H1 (cell line): Measurements from ENCODE around the gene CDH12. TPM values are rescaled to one million over a fixed set of nuclear protein-coding genes. Genes with fewer than 3 reads are reported as not detected.

Experiments
- CTCF ChIA-PET: fragments of 300-600 bp; sonication (Branson Sonifier 250); formaldehyde crosslinking; loops from one replicate; lab custom pipeline; 2021; ENCODE audit not compliant: partially characterized antibody; lab: Charles Lee
- POLR2A ChIA-PET: fragments of 300-600 bp; sonication (Branson Sonifier 250); formaldehyde crosslinking; loops from one replicate; lab custom pipeline; 2021; ENCODE audit warnings: inconsistent platforms; ENCODE audit not compliant: partially characterized antibody; lab: Charles Lee
- DNase-seq, 2 experiments: peaks; one replicate each; pipeline versions ENCODE4 v3.0.0 to v3.0.0-alpha.2; 2010 to 2022; ENCODE audit warnings: low spot score in 2 of 2, low read depth in 1 of 2, mixed read lengths in 1 of 2
- FAIRE-seq: peaks from 2 replicates; lab custom pipeline; 2011; peaks lifted over from hg19 to GRCh38; lab: Jason Lieb, UNC
- H2AFZ ChIP-seq: 2 replicates; pipeline ENCODE4 v1.8.1; 2012; ENCODE audit warnings: low read length, inconsistent platforms
- H2AK5ac ChIP-seq: 2 replicates; pipeline ENCODE4 v1.6.1; 2013; ENCODE audit warnings: low read depth, low read length
- H2BK120ac ChIP-seq: replicated peaks from 2 replicates; pipeline ENCODE3; 2013; ENCODE audit warnings: low read depth, low read length, inconsistent platforms
- H2BK12ac ChIP-seq: 2 replicates; pipeline ENCODE4 v1.6.1; 2013; ENCODE audit warnings: low read depth, low read length
- H2BK15ac ChIP-seq: 2 replicates; pipeline ENCODE4 v1.6.1; 2013; ENCODE audit warnings: low read length
- H2BK20ac ChIP-seq: 2 replicates; pipeline ENCODE4 v1.6.1; 2013; ENCODE audit warnings: low read length
- H2BK5ac ChIP-seq: 2 replicates; pipeline ENCODE4 v1.6.1; 2013; ENCODE audit warnings: low read depth, low read length
- H3K14ac ChIP-seq: 2 replicates; pipeline ENCODE4 v1.6.1; 2013; ENCODE audit warnings: inconsistent platforms; ENCODE audit not compliant: insufficient read length
- H3K18ac ChIP-seq: 2 replicates; pipeline ENCODE4 v1.6.1; 2013; ENCODE audit warnings: low read length; ENCODE audit errors: extremely low read depth
- H3K23ac ChIP-seq: 2 replicates; pipeline ENCODE4 v1.6.1; 2013; ENCODE audit warnings: inconsistent platforms; ENCODE audit not compliant: insufficient read length
- H3K23me2 ChIP-seq: 2 replicates; pipeline ENCODE4 v1.6.1; 2013; ENCODE audit warnings: low read depth, low read length
- H3K27ac ChIP-seq: 2 replicates; pipeline ENCODE4 v1.6.1; 2011; ENCODE audit warnings: low read depth, low read length, inconsistent platforms
- H3K27me3 ChIP-seq, 4 experiments: replicated peaks in 1 of 4; 1 replicate in 1 of 4; 2 replicates in 3 of 4; pipeline versions ENCODE4 v1.6.1 to v1.8.1; 2011 to 2013; ENCODE audit warnings: low read length in 3 of 4, mild to moderate bottlenecking in 3 of 4, inconsistent platforms in 2 of 4, mixed read lengths in 2 of 4, moderate library complexity in 1 of 4; ENCODE audit not compliant: control insufficient read depth in 3 of 4, insufficient read depth in 3 of 4; ENCODE audit errors: extremely low read depth in 1 of 4
- H3K36me3 ChIP-seq, 4 experiments: 2 replicates each; pipeline versions ENCODE4 v1.6.1 to v1.8.1; 2011 to 2013; ENCODE audit warnings: mild to moderate bottlenecking in 4 of 4, low read length in 3 of 4, moderate library complexity in 2 of 4, control low read depth in 1 of 4, inconsistent platforms in 1 of 4; ENCODE audit not compliant: insufficient read depth in 4 of 4, control insufficient read depth in 2 of 4
- H3K4ac ChIP-seq: replicated peaks from 2 replicates; pipeline ENCODE3; 2013; ENCODE audit warnings: low read length, low read depth, mixed read lengths, inconsistent platforms; ENCODE audit not compliant: insufficient read length
- H3K4me1 ChIP-seq, 4 experiments: replicated peaks in 1 of 4; 1 replicate in 1 of 4; 2 replicates in 3 of 4; pipeline versions ENCODE4 v1.6.1 to v1.8.1; 2011 to 2013; ENCODE audit warnings: low read length in 3 of 4, inconsistent platforms in 2 of 4, mixed read lengths in 1 of 4; ENCODE audit not compliant: insufficient read depth in 4 of 4, control insufficient read depth in 3 of 4
- H3K4me2 ChIP-seq, 2 experiments: 2 replicates each; pipeline versions ENCODE4 v1.6.1 to v1.8.1; 2011 to 2013; ENCODE audit warnings: low read depth in 2 of 2, low read length in 2 of 2, control low read depth in 1 of 2, inconsistent platforms in 1 of 2, mild to moderate bottlenecking in 1 of 2; ENCODE audit not compliant: insufficient read depth in 1 of 2
- H3K4me3 ChIP-seq, 4 experiments: fragments of 200-600, 300-600 bp in 1 of 4; sonication (generic), shearing (Covaris generic), sonication (Bioruptor Twin) in 1 of 4; 2 replicates each; pipeline versions ENCODE4 v1.5.1 to v1.8.1; 2011 to 2016; ENCODE audit warnings: low read length in 4 of 4, low read depth in 3 of 4, control low read depth in 2 of 4, inconsistent platforms in 2 of 4, mild to moderate bottlenecking in 2 of 4, mixed read lengths in 1 of 4, moderate library complexity in 1 of 4; ENCODE audit not compliant: insufficient read depth in 2 of 4; ENCODE audit errors: extremely low read depth in 1 of 4
- H3K56ac ChIP-seq: replicated peaks from 2 replicates; pipeline ENCODE3; 2013; ENCODE audit warnings: low read depth, mild to moderate bottlenecking, mixed read lengths, low read length, inconsistent platforms; ENCODE audit not compliant: insufficient read length
- H3K79me1 ChIP-seq: 2 replicates; pipeline ENCODE4 v1.6.1; 2013; ENCODE audit warnings: low read depth, low read length, control low read depth
- H3K79me2 ChIP-seq, 2 experiments: 2 replicates each; pipeline versions ENCODE4 v1.6.1 to v1.8.1; 2012 to 2013; ENCODE audit warnings: low read length in 2 of 2, mild to moderate bottlenecking in 2 of 2, inconsistent platforms in 1 of 2; ENCODE audit not compliant: insufficient read depth in 2 of 2, control insufficient read depth in 1 of 2
- H3K9ac ChIP-seq, 4 experiments: replicated peaks in 1 of 4; 1 replicate in 1 of 4; 2 replicates in 3 of 4; pipeline versions ENCODE4 v1.6.1 to v1.8.1; 2011 to 2013; ENCODE audit warnings: low read depth in 3 of 4, low read length in 3 of 4, control low read depth in 2 of 4, mild to moderate bottlenecking in 2 of 4, moderate library complexity in 2 of 4, inconsistent platforms in 1 of 4; ENCODE audit errors: extremely low read depth in 1 of 4
- H3K9me3 ChIP-seq, 2 experiments: 2 replicates each; pipeline versions ENCODE4 v1.6.1 to v1.8.1; 2012 to 2013; ENCODE audit warnings: mild to moderate bottlenecking in 2 of 2, moderate library complexity in 2 of 2, control low read depth in 1 of 2, inconsistent platforms in 1 of 2, low read depth in 1 of 2, low read length in 1 of 2, mixed read lengths in 1 of 2; ENCODE audit not compliant: insufficient read depth in 2 of 2
- H4K20me1 ChIP-seq, 2 experiments: replicated peaks in 1 of 2; 2 replicates each; pipeline versions ENCODE3 to v1.8.1; 2011 to 2013; ENCODE audit warnings: inconsistent platforms in 2 of 2, low read length in 2 of 2, mild to moderate bottlenecking in 1 of 2; ENCODE audit not compliant: insufficient read depth in 2 of 2, control insufficient read depth in 1 of 2
- H4K5ac ChIP-seq: 2 replicates; pipeline ENCODE4 v1.6.1; 2013; ENCODE audit warnings: low read length, low read depth, mixed read lengths, inconsistent platforms; ENCODE audit not compliant: insufficient read length
- H4K8ac ChIP-seq: 2 replicates; pipeline ENCODE4 v1.8.0; 2013; ENCODE audit warnings: mild to moderate bottlenecking, moderate library complexity, low read length, inconsistent platforms; ENCODE audit not compliant: insufficient read depth; ENCODE audit errors: extremely low read depth
- H4K91ac ChIP-seq: replicated peaks from 2 replicates; pipeline ENCODE3; 2013; ENCODE audit warnings: low read length, mixed read lengths, inconsistent platforms; ENCODE audit not compliant: insufficient read length
- BRCA1 ChIP-seq: IDR thresholded peaks from 2 replicates; pipeline ENCODE4 v1.6.1; 2012; ENCODE audit warnings: low read depth, low read length, improper control_type of control experiment
- CTCF ChIP-seq, 3 experiments: IDR thresholded peaks; 1 replicate in 2 of 3; 2 replicates in 1 of 3; pipeline versions ENCODE4 v1.5.1 to v1.6.1; 2011; ENCODE audit warnings: low read length in 3 of 3, mild to moderate bottlenecking in 3 of 3, inconsistent platforms in 2 of 3, low read depth in 1 of 3, moderate library complexity in 1 of 3; ENCODE audit not compliant: insufficient read depth in 1 of 3; ENCODE audit errors: control extremely low read depth in 1 of 3
- RBBP5 ChIP-seq: IDR thresholded peaks from 2 replicates; pipeline ENCODE4 v1.7.1; 2012; ENCODE audit warnings: low read depth, mild to moderate bottlenecking, inconsistent platforms, low read length, moderate library complexity, borderline replicate concordance
- RXRA ChIP-seq: IDR thresholded peaks from 2 replicates; pipeline ENCODE4 v1.6.1; 2011; ENCODE audit warnings: low read depth, mild to moderate bottlenecking, low read length, moderate library complexity; ENCODE audit not compliant: insufficient read depth
- SAP30 ChIP-seq: fragments of 300-600 bp; sonication (generic); IDR thresholded peaks from 2 replicates; pipeline ENCODE4 v1.7.1; 2012; ENCODE audit warnings: low read length, moderate library complexity, mild to moderate bottlenecking, inconsistent platforms; ENCODE audit not compliant: insufficient read depth, insufficient replicate concordance
- TAF1 ChIP-seq: IDR thresholded peaks from 2 replicates; pipeline ENCODE4 v1.6.1; 2011; ENCODE audit warnings: mild to moderate bottlenecking, low read depth, low read length
- TEAD4 ChIP-seq: IDR thresholded peaks from 2 replicates; pipeline ENCODE4 v1.6.1; 2012; ENCODE audit warnings: low read depth, low read length, inconsistent platforms, mixed read lengths
- WGBS, 2 experiments: shearing (Covaris generic) in 1 of 2; methylation state at CpG; one replicate each; pipeline versions ENCODE4 v1.1.6 to v1.1.7; 2013 to 2015; ENCODE audit warnings: low lambda C conversion rate in 2 of 2, mixed read lengths in 2 of 2, inconsistent platforms in 1 of 2, low coverage in 1 of 2, missing lambda C conversion rate in 1 of 2; ENCODE audit not compliant: insufficient replicate concordance in 2 of 2, insufficient coverage in 1 of 2, insufficient read length in 1 of 2; ENCODE audit errors: extremely low coverage in 1 of 2, missing lambda C conversion rate in 1 of 2; 5-methylcytosine and 5-hydroxymethylcytosine counted together
- polyA plus RNA-seq, 7 experiments: library from polyadenylated mRNA; depleted of rRNA in 3 of 7; stranded (reverse) in 5 of 7; unstranded in 2 of 7; fragments of >200 nt in 5 of 7; fragments of 200-250 nt in 2 of 7; gene quantifications; 1 replicate in 5 of 7; 2 replicates in 1 of 7; 4 replicates in 1 of 7; pipeline versions ENCODE4 v1.2.1 to v1.2.3, GENCODE V29; 2011 to 2013; ENCODE audit warnings: missing spikeins in 2 of 7, mixed read lengths in 2 of 7
- total RNA-seq: library from RNA; stranded (reverse); fragmentation: NEBNext Ultra II Directional; extraction: Animal tissue kit (Norgen Biotek cat#: 25700); gene quantifications from 2 replicates; pipeline ENCODE4 v1.2.1, GENCODE V29; 2021

The CDH12 gene
- total and polyA plus RNA-seq, 2 of the 8 experiments (the other 6 are each of a cell fraction or from before 2014, with no cell fraction given), result 0.03 TPM; not detected in 1

DNA sequence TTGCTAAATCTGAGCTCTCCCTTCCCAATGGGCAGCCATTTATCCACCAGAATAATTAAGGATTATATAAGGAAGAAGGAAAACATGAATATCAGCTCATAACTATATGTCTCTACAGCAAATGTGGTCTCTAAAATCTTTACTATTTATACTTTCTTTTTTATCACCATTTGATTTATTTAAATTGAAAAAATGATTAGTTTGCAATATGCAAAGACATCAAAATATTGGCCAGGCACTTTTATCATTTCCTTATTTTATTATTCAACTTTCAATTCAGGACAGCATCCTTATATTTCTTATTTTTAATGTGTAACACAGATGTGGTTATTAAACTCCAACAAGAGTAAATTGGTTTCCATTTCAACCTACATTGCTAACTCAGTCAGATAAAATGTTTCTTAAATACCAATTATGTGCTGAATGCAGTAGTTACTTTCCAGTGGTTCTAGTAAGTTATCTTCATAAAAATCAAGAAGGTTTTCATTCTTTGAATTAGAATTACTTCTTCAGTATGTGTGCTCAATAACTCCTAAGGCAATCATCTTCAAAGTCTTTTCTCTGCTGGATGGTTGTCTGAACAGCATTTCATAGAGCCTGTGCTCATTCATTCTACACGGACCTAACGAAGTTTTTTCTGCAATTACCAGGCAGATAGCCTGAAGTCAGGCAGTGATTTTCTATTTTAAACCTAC is 1148.0 kb downstream of the CDH12 start:
- H4K20me1 ChIP-seq, result no peaks in the 10 kb centered on the region
- H3K4me3 ChIP-seq, result no peak overlapping the region
- DNase-seq (no peak), FAIRE-seq (no peak)
- H3K23me2 ChIP-seq, result no peaks in the 10 kb centered on the region
- H3K27me3 ChIP-seq, result no peaks in the 10 kb centered on the region
- H3K18ac ChIP-seq, result no peak overlapping the region
- no peak overlapping the region for H3K56ac ChIP-seq
- H2AFZ ChIP-seq, result no peak overlapping the region
- no peak overlapping the region for H3K23ac ChIP-seq
- 90% methylated on average over 2 of the region's 2 CpGs; no CpG with 5 or more reads in 1 of the 2 experiments for WGBS, 2 experiments
- H4K91ac ChIP-seq, result no peak overlapping the region
- no peak overlapping the region for H3K9ac ChIP-seq
- H2BK12ac ChIP-seq, result no peak overlapping the region
- H4K5ac ChIP-seq, result no peak overlapping the region
- H3K4me2 ChIP-seq, result no peak overlapping the region
- H3K36me3 ChIP-seq, result no peaks in the 10 kb centered on the region
- CTCF ChIA-PET, result interaction anchor here (0.5 kb wide), 1 partner anchor 271 kb away, joined by 3 read pairs; no protein-coding TSS in a partner anchor
- no peaks in the 10 kb centered on the region for H3K4me1 ChIP-seq
- no peak overlapping the region for H3K4ac ChIP-seq
- H2AK5ac ChIP-seq, result no peak overlapping the region
- no peak overlapping the region for H2BK20ac ChIP-seq
- POLR2A ChIA-PET, result no interaction called here
- TF ChIP-seq BRCA1, result no peak
- TF ChIP-seq SAP30, result no peak
- TF ChIP-seq TAF1, result no peak
- no peak for TF ChIP-seq RBBP5
- no peak for TF ChIP-seq RXRA
- TF ChIP-seq TEAD4, result no peak
- no peak for TF ChIP-seq CTCF (IDR thresholded peaks at IDR 0.05; ENCODE audit: control extremely low read depth in 1 of 3, insufficient read depth in 1 of 3, low read depth in 1 of 3, low read length in 3 of 3)
- TF ChIP-seq, all 59 proteins: peak for 0
- H3K79me2 ChIP-seq, result no peaks in the 10 kb centered on the region
- no peaks in the 10 kb centered on the region for H3K79me1 ChIP-seq
- no peak overlapping the region for H4K8ac ChIP-seq
- no peak overlapping the region for H2BK5ac ChIP-seq
- H2BK120ac ChIP-seq, result no peak overlapping the region
- no peak overlapping the region for H3K14ac ChIP-seq
- H2BK15ac ChIP-seq, result no peak overlapping the region
- no peak overlapping the region for H3K27ac ChIP-seq
- H3K9me3 ChIP-seq, result no peaks in the 10 kb centered on the region
